Psoas muscle (tissue), 8 donors: Measurements from ENCODE around the gene WDR74. TPM values are rescaled to one million over a fixed set of nuclear protein-coding genes. Genes with fewer than 3 reads are reported as not detected.
"Not testable (repeated sequence)": the region's sequence is repeated elsewhere in the genome, so short reads cannot be mapped to it uniquely, and the experiment has no call there.

Source experiments
- ATAC-seq, 4 donors: fragments of 200-7000 bp; cut with Tn5 transposase; one replicate each; pipeline ENCODE4 v1.9.1; 2020; ENCODE audit warnings: moderate library complexity in 3 of 4, mild to moderate bottlenecking in 2 of 4
- DNase-seq, 2 donors: peaks; one replicate each; pipeline ENCODE4 v3.0.0-alpha.2; 2020
- H3K27ac ChIP-seq: fragments of 200-600 bp; one replicate; pipeline ENCODE4 v1.8.0; 2022
- H3K27me3 ChIP-seq, 3 donors: fragments of 200-600 bp in 1 of 3; one replicate each; pipeline versions ENCODE4 v1.6.1 to v1.8.0; 2013 to 2022; ENCODE audit warnings: low read length in 2 of 3, mild to moderate bottlenecking in 2 of 3, moderate library complexity in 1 of 3; ENCODE audit not compliant: insufficient read depth in 3 of 3
- H3K36me3 ChIP-seq, 2 donors: fragments of 200-600 bp in 1 of 2; one replicate each; pipeline versions ENCODE4 v1.6.1 to v1.8.0; 2013 to 2022; ENCODE audit warnings: low read depth in 1 of 2, mild to moderate bottlenecking in 1 of 2, moderate library complexity in 1 of 2; ENCODE audit not compliant: insufficient read depth in 1 of 2
- H3K4me1 ChIP-seq: fragments of 200-600 bp; one replicate; pipeline ENCODE4 v1.8.0; 2022
- H3K4me3 ChIP-seq: fragments of 200-600 bp; one replicate; pipeline ENCODE4 v1.8.0; 2022; ENCODE audit warnings: mild to moderate bottlenecking
- H3K9me3 ChIP-seq: fragments of 200-600 bp; one replicate; pipeline ENCODE4 v1.8.0; 2022
- CTCF ChIP-seq: fragments of 200-600 bp; IDR thresholded peaks from one replicate; pipeline ENCODE4 v1.8.0; 2022; ENCODE audit warnings: antibody characterized with exemption
- WGBS, 3 donors: extraction: QIAGEN DNeasy Blood & Tissue Kit; methylation state at CpG; one replicate each; pipeline versions ENCODE4 v1.1.6 to v1.1.7; 2013; 5-methylcytosine and 5-hydroxymethylcytosine counted together
- intact Hi-C, 2 donors: fragments of 100-400 bp; cut with DNase I; formaldehyde crosslinking; loops; one replicate each; pipeline versions ENCODE4 v1.11.0 to v1.14.2; 2022
- polyA plus RNA-seq, 3 donors: library from polyadenylated mRNA; stranded (reverse); fragments of 200-250 nt; gene quantifications; one replicate each; pipeline ENCODE4 v1.2.3, GENCODE V29; 2013
- total RNA-seq, 4 donors: library from RNA; stranded (reverse); fragmentation: NEBNext Ultra II Directional in 2 of 4; extraction: Animal tissue kit (Norgen Biotek cat#: 25700) in 2 of 4; gene quantifications; one replicate each; pipeline versions ENCODE4 v1.2.1 to v1.2.4, GENCODE V29; 2021 to 2023
- donor health status: healthy with polysubstance abuse.
- donor health status: DM: no; HTN: no; CAD: no; lungs with moderate emphysema.
- donor health status: Bipolar disorder and iron deficiency.
- donor health status: healthy.
- donor health status: DM: yes; HTN: yes; CAD: no.
- donor health status: DM: no; HTN: no; CAD: no.
- donor health status: DM: no; HTN: no; CAD: no.
- donor health status: DM: yes; HTN: yes; CAD: no.

WDR74 gene
- total and polyA plus RNA-seq, 7 donors = 32.9 to 121 (median 74.9) TPM

GRCh38 chr11:62841361-62842170 is 2.2 kb upstream of the WDR74 start:
- 0% methylated on average over 33 of the region's 33 CpGs for WGBS, 3 donors
- intact Hi-C loops = loop anchor here in 1 of 2 donors (2.0 kb wide), 1 partner anchor 39 kb away; the partner anchor contains the start of gene SLC3A2
- no peak for TF ChIP-seq CTCF
- peak; percentile 77 to 88 for DNase-seq
- ATAC-seq = peak; percentile 72 to 78 (median 78)
- peak overlapping the region; percentile 84 for H3K4me3 ChIP-seq
- H3K9me3 ChIP-seq = no peaks in the 10 kb centered on the region
- H3K4me1 ChIP-seq = peaks cover 12% of the 10 kb centered on the region
- no peaks in the 10 kb centered on the region for H3K27me3 ChIP-seq
- peaks cover 0 to 15% of the 10 kb centered on the region in 2 donors for H3K36me3 ChIP-seq
- peak overlapping the region; percentile 100 for H3K27ac ChIP-seq

GRCh38 chr11:62840721-62841360 is 1.5 kb upstream of the WDR74 start:
- H3K4me1 ChIP-seq = peaks cover 12% of the 10 kb centered on the region
- intact Hi-C loops = loop anchor here in 1 of 2 donors (2.0 kb wide), 1 partner anchor 40 kb away; the partner anchor contains the start of gene SLC3A2
- peak overlapping the region; percentile 100 for H3K27ac ChIP-seq
- H3K36me3 ChIP-seq = peaks cover 0 to 22% of the 10 kb centered on the region in 2 donors
- H3K9me3 ChIP-seq, H3K27me3 ChIP-seq: not testable (repeated sequence)
- DNase-seq (peak; percentile 72 to 83), ATAC-seq (peak; percentile 19 to 34 (median 26))
- 1 to 2% (median 2%) methylated on average over 41 of the region's 41 CpGs for WGBS, 3 donors
- H3K4me3 ChIP-seq = peak overlapping the region; percentile 84

GRCh38 chr11:62835336-62835735 is 4.1 kb downstream of the WDR74 start:
- intact Hi-C loops = loop anchor here in 1 of 2 donors (5.0 kb wide), 1 partner anchor 33 kb away; no protein-coding TSS in a partner anchor
- WGBS, 3 donors = 79 to 90% (median 84%) methylated on average over 8 of the region's 8 CpGs
- no peak overlapping the region for H3K27ac ChIP-seq
- H3K9me3 ChIP-seq = no peaks in the 10 kb centered on the region
- H3K4me3 ChIP-seq = no peak overlapping the region
- TF ChIP-seq CTCF = no peak
- ATAC-seq = no peak
- H3K27me3 ChIP-seq = no peaks in the 10 kb centered on the region
- peaks cover 6 to 49% of the 10 kb centered on the region in 2 donors for H3K36me3 ChIP-seq
- no peak for DNase-seq
- H3K4me1 ChIP-seq = peaks cover 22% of the 10 kb centered on the region

- no peak for TF ChIP-seq CTCF
- intact Hi-C loops = loop anchor here (5.0 kb wide), 2 partner anchors 35 to 45 kb away; partner anchors contain the start of gene TMEM179B (in 1 of the 2)
- Histone ChIP-seq H3K27me3 (no peaks in the 10 kb centered on the region), H3K36me3 (peaks cover 6 to 67% of the 10 kb centered on the region in 2 donors), H3K9me3 (no peaks in the 10 kb centered on the region), H3K27ac (peak within 1 kb of the TSS; percentile 98), H3K4me3 (peak within 1 kb of the TSS; percentile 99), H3K4me1 (peaks cover 27% of the 10 kb centered on the region)
- DNase-seq (peak; percentile 45 to 64), ATAC-seq (peak; percentile 2 to 33 (median 17))
- 6 to 9% (median 8%) methylated on average over 40 of the region's 40 CpGs for WGBS, 3 donors
Measured at GRCh38 chr11:62832336-62833234, 6.8 kb downstream of the WDR74 start, which contains the start of gene TEX54. Gene TEX54 (minus strand): TSS chr11:62832841.
